ENCODE data around the gene GPR183.

Gene GPR183

GRCh38 chr13:99276706-99277105 is 30.5 kb downstream of the GPR183 start:
- H3K4me1 ChIP-seq (ENCODE audit: insufficient read depth, low read length, poor library complexity, severe bottlenecking): peaks cover 69% of the 10 kb centered on the region
- no peaks in the 10 kb centered on the region for H3K9me3 ChIP-seq (ENCODE audit: insufficient read depth, low read depth, low read length)
- H3K79me2 ChIP-seq (ENCODE audit: insufficient read depth, low read length): peaks cover 70% of the 10 kb centered on the region
- H3K4me3 ChIP-seq (ENCODE audit: low read length, poor library complexity, severe bottlenecking): peak overlapping the region; percentile 24
- H3K9me2 ChIP-seq (replicated peaks; ENCODE audit: low read depth, low read length): no peaks in the 10 kb centered on the region
- H3K9ac ChIP-seq (ENCODE audit: low read depth, low read length, poor library complexity, severe bottlenecking): peak overlapping the region; percentile 12
- peaks cover 30% of the 10 kb centered on the region; the same call in 1 of the 2 replicates for H3K36me3 ChIP-seq (ENCODE audit: insufficient read depth, low read length)
- H3F3A ChIP-seq (ENCODE audit: low read depth): peaks cover 2% of the 10 kb centered on the region; the same call in 1 of the 2 replicates
- H2AFZ ChIP-seq (ENCODE audit: low read length): no peak overlapping the region
- peaks cover 5% of the 10 kb centered on the region for H4K20me1 ChIP-seq (ENCODE audit: insufficient read depth, low read length, poor library complexity, severe bottlenecking)
- H3K27me3 ChIP-seq (ENCODE audit: insufficient read depth, low read length, poor library complexity, severe bottlenecking): no peaks in the 10 kb centered on the region
- TF ChIP-seq EZH2phosphoT487 (IDR thresholded peaks at IDR 0.05; ENCODE audit: borderline replicate concordance) (no peak), CTCF (conservative IDR thresholded peaks at IDR 0.05; ENCODE audit: low read length) (peak; percentile 48)
- H3K4me2 ChIP-seq (ENCODE audit: low read depth, low read length, poor library complexity, severe bottlenecking): peak overlapping the region; percentile 61

- H3F3A ChIP-seq (ENCODE audit: low read depth): peaks cover 2% of the 10 kb centered on the region; the same call in 1 of the 2 replicates
- no peak overlapping the region for H3K9ac ChIP-seq (ENCODE audit: low read depth, low read length, poor library complexity, severe bottlenecking)
- peaks cover 76% of the 10 kb centered on the region for H3K79me2 ChIP-seq (ENCODE audit: insufficient read depth, low read length)
- no peak overlapping the region for H2AFZ ChIP-seq (ENCODE audit: low read length)
- TF ChIP-seq CTCF (conservative IDR thresholded peaks at IDR 0.05; ENCODE audit: low read length): no peak
- TF ChIP-seq EZH2phosphoT487 (IDR thresholded peaks at IDR 0.05; ENCODE audit: borderline replicate concordance): no peak
- H3K4me2 ChIP-seq (ENCODE audit: low read depth, low read length, poor library complexity, severe bottlenecking): peak overlapping the region; percentile 61
- no peaks in the 10 kb centered on the region for H3K9me2 ChIP-seq (replicated peaks; ENCODE audit: low read depth, low read length)
- peaks cover 5% of the 10 kb centered on the region for H4K20me1 ChIP-seq (ENCODE audit: insufficient read depth, low read length, poor library complexity, severe bottlenecking)
- H3K4me3 ChIP-seq (ENCODE audit: low read length, poor library complexity, severe bottlenecking): peak overlapping the region; percentile 7
- peaks cover 58% of the 10 kb centered on the region for H3K4me1 ChIP-seq (ENCODE audit: insufficient read depth, low read length, poor library complexity, severe bottlenecking)
- no peaks in the 10 kb centered on the region for H3K9me3 ChIP-seq (ENCODE audit: insufficient read depth, low read depth, low read length)
- no peaks in the 10 kb centered on the region for H3K27me3 ChIP-seq (ENCODE audit: insufficient read depth, low read length, poor library complexity, severe bottlenecking)
- H3K36me3 ChIP-seq (ENCODE audit: insufficient read depth, low read length): peaks cover 19% of the 10 kb centered on the region; the same call in 1 of the 2 replicates
Measured at GRCh38 chr13:99275093-99275469, 32.1 kb downstream of the GPR183 start.

- no peak overlapping the region for H3K9ac ChIP-seq (ENCODE audit: low read depth, low read length, poor library complexity, severe bottlenecking)
- H3K9me2 ChIP-seq (replicated peaks; ENCODE audit: low read depth, low read length): no peaks in the 10 kb centered on the region
- peaks cover 8% of the 10 kb centered on the region; the same call in 1 of the 2 replicates for H3K36me3 ChIP-seq (ENCODE audit: insufficient read depth, low read length)
- no peak overlapping the region for H3K4me3 ChIP-seq (ENCODE audit: low read length, poor library complexity, severe bottlenecking)
- no peak overlapping the region for H3K4me2 ChIP-seq (ENCODE audit: low read depth, low read length, poor library complexity, severe bottlenecking)
- peaks cover 5% of the 10 kb centered on the region for H4K20me1 ChIP-seq (ENCODE audit: insufficient read depth, low read length, poor library complexity, severe bottlenecking)
- H3K79me2 ChIP-seq (ENCODE audit: insufficient read depth, low read length): peaks cover 64% of the 10 kb centered on the region
- H3F3A ChIP-seq (ENCODE audit: low read depth): peaks cover 2% of the 10 kb centered on the region; the same call in 1 of the 2 replicates
- no peaks in the 10 kb centered on the region for H3K27me3 ChIP-seq (ENCODE audit: insufficient read depth, low read length, poor library complexity, severe bottlenecking)
- no peak for TF ChIP-seq EZH2phosphoT487 (IDR thresholded peaks at IDR 0.05; ENCODE audit: borderline replicate concordance)
- TF ChIP-seq CTCF (conservative IDR thresholded peaks at IDR 0.05; ENCODE audit: low read length): no peak
- no peaks in the 10 kb centered on the region for H3K9me3 ChIP-seq (ENCODE audit: insufficient read depth, low read depth, low read length)
- H3K4me1 ChIP-seq (ENCODE audit: insufficient read depth, low read length, poor library complexity, severe bottlenecking): peaks cover 38% of the 10 kb centered on the region
- no peak overlapping the region for H2AFZ ChIP-seq (ENCODE audit: low read length)
Measured at GRCh38 chr13:99273128-99273527, 34.1 kb downstream of the GPR183 start.

Data from Loucy (cell line).